Body of pancreas (tissue), 4 donors: ENCODE results near the gene RPN2. TPM values are rescaled to one million over a fixed set of nuclear protein-coding genes. Genes with fewer than 3 reads are reported as not detected.

ENCODE experiments used
- ATAC-seq: fragments of 150-250 bp; one replicate; pipeline ENCODE4 v1.9.1; 2016
- DNase-seq, 4 donors: peaks; one replicate each; pipeline ENCODE4 v3.0.0-alpha.2; 2019
- H3K27ac ChIP-seq, 4 donors: fragments of 200-600 bp; sonication (generic); 1 replicate in 3 of 4; 2 replicates in 1 of 4; pipeline versions ENCODE4 v1.5.1 to v1.6.1; 2016 to 2019; ENCODE audit warnings: mild to moderate bottlenecking in 1 of 4, mixed read lengths in 1 of 4, moderate library complexity in 1 of 4
- H3K27me3 ChIP-seq, 2 donors: fragments of 200-600 bp; sonication (generic); one replicate each; pipeline ENCODE4 v1.6.0; 2016; ENCODE audit warnings: mild to moderate bottlenecking in 1 of 2
- H3K36me3 ChIP-seq, 2 donors: fragments of 200-600 bp; sonication (generic); replicated peaks in 1 of 2; 2 replicates each; pipeline ENCODE4 v1.5.1; 2016; ENCODE audit warnings: low read depth in 2 of 2; ENCODE audit not compliant: insufficient read depth in 1 of 2
- H3K4me1 ChIP-seq: fragments of 200-600 bp; sonication (generic); one replicate; pipeline ENCODE4 v1.6.0; 2016
- H3K4me3 ChIP-seq, 2 donors: fragments of 200-600 bp; sonication (generic); 1 replicate in 1 of 2; 2 replicates in 1 of 2; pipeline ENCODE4 v1.5.1; 2016 to 2019
- H3K9me3 ChIP-seq, 3 donors: fragments of 200-600 bp; sonication (generic); 1 replicate in 2 of 3; 2 replicates in 1 of 3; pipeline ENCODE4 v1.5.1; 2016
- POLR2A ChIP-seq, 3 donors: fragments of 450-650 bp; IDR thresholded peaks; one replicate each; pipeline ENCODE4 v1.6.1; 2016; ENCODE audit warnings: antibody characterized with exemption in 3 of 3, mild to moderate bottlenecking in 2 of 3
- WGBS, 2 donors: methylation state at CpG; one replicate each; pipeline ENCODE4 v1.1.5; 2017; 5-methylcytosine and 5-hydroxymethylcytosine counted together
- intact Hi-C: fragments of 100-400 bp; cut with DNase I; formaldehyde crosslinking; loops from one replicate; pipeline ENCODE4 v1.15.1; 2023
- total RNA-seq, 2 donors: library from RNA; depleted of rRNA; stranded (reverse); fragments of >200 nt; gene quantifications; one replicate each; pipeline ENCODE4 v1.1.0, GENCODE V29; 2016
- TF ChIP-seq, protein P1 (sequence below), 7 experiments: fragments of 450-650 bp in 4 of 7; fragments of 200-600 bp in 3 of 7; sonication (generic) in 3 of 7; IDR thresholded peaks; one replicate each; pipeline ENCODE4 v1.5.1; 2016 to 2019; ENCODE audit warnings: antibody characterized with exemption in 7 of 7

RPN2 gene
- total RNA-seq, 2 donors from 2014 or later, result 70.0 to 111 TPM

GRCh38 chr20:37162646-37163045 lies 16.5 kb upstream of the RPN2 start:
- Histone ChIP-seq H3K9me3 (no peaks in the 10 kb centered on the region), H3K4me1 (no peaks in the 10 kb centered on the region), H3K4me3 (no peak overlapping the region), H3K27me3 (no peaks in the 10 kb centered on the region), H3K36me3 (no peaks in the 10 kb centered on the region), H3K27ac (no peak overlapping the region)
- no peak for DNase-seq
- no peak for ATAC-seq
- TF ChIP-seq, protein P1, sequence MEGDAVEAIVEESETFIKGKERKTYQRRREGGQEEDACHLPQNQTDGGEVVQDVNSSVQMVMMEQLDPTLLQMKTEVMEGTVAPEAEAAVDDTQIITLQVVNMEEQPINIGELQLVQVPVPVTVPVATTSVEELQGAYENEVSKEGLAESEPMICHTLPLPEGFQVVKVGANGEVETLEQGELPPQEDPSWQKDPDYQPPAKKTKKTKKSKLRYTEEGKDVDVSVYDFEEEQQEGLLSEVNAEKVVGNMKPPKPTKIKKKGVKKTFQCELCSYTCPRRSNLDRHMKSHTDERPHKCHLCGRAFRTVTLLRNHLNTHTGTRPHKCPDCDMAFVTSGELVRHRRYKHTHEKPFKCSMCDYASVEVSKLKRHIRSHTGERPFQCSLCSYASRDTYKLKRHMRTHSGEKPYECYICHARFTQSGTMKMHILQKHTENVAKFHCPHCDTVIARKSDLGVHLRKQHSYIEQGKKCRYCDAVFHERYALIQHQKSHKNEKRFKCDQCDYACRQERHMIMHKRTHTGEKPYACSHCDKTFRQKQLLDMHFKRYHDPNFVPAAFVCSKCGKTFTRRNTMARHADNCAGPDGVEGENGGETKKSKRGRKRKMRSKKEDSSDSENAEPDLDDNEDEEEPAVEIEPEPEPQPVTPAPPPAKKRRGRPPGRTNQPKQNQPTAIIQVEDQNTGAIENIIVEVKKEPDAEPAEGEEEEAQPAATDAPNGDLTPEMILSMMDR (IDR thresholded peaks at IDR 0.05), result no peak
- intact Hi-C loops, result no loop called here
- WGBS, 2 donors, result 82 to 88% methylated on average over 6 of the region's 6 CpGs

DNA sequence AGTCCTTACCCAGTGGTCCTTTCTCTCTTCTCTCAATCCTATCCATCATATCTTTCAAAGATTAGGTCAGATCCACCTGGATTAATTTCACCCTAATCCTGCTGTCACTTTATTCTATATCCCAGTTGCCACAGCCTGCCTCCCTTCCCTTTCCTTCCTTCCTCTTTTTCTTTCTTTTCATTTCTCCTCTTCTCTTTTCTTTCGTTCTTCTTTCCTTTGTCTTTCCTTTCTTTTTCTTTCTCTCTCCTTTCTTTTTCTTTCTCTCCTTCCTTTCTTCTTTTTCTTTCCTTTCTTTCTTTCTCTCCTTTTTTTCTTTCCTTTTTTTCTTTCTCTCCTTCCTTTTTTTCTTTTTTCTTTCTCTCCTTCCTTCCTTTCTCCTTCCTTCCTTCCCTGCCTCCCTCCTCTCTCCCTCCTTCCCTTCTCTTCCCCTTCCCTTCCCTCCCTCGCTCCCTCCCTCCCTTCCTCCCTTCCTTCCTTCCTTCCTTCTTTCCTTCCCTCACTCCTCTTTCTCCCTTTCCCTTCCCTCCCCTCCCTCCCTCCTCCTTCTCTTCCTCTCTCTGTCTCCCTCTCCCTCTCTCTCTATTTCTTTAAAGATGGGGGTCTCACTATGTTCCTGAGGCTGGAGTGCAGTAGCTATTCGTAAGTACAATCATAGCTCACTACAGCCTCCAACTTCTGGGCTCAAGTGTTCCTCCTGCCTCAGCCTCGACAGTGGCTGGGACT lies 15.1 kb upstream of the RPN2 start:
- Histone ChIP-seq H3K4me3 (no peak overlapping the region), H3K36me3 (no peaks in the 10 kb centered on the region), H3K27ac (no peak overlapping the region), H3K9me3 (no peaks in the 10 kb centered on the region), H3K27me3 (no peaks in the 10 kb centered on the region), H3K4me1 (no peaks in the 10 kb centered on the region)
- 91% methylated on average over 4 of the region's 4 CpGs for WGBS, 2 donors
- TF ChIP-seq POLR2A (IDR thresholded peaks at IDR 0.05), result no peak
- TF ChIP-seq, protein P1 (IDR thresholded peaks at IDR 0.05), result no peak
- intact Hi-C loops, result no loop called here
- no peak for DNase-seq
- ATAC-seq, result no peak

DNA sequence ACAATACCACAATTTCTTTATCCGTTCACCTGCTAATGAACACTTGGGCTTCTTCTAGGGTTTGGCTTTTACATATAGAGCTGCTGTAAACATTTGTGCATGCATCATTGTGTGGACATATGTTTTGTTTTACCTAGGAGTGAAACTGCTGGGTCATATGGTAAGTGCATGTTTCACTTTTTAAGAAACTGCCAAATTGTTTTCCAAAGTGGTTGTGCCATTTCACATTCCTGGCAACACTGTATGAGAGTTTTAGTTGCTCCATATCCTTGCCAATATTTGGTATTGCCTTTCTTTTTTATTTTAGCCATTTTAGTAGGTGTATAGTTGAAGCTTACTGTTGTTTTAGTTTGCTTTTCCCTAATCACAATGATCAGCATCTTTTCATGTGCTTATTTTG lies 14.1 kb upstream of the RPN2 start:
- 96 to 100% methylated on average over 1 of the region's 1 CpG for WGBS, 2 donors

DNA sequence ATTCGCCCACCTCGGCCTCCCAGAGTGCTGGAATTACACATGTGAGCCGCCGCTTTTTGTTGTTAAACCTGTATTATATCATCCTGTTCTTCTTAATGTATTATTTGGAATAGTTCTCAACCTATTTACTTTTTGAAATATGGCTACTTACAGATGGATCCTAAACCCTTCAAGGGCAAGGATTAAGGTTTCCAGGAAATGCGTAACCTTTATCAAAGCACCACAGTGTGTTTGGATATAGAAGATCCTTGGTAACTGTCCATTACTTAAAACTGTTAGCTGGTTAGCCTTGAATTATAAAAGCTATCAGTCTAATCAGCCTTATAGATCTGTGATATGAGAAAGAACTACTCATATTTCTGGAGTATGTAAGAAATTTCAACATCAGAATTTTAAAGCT lies 12.3 kb upstream of the RPN2 start:
- no peak overlapping the region for H3K4me3 ChIP-seq
- intact Hi-C loops, result no loop called here
- no peak overlapping the region for H3K27ac ChIP-seq
- 91 to 97% methylated on average over 5 of the region's 5 CpGs for WGBS, 2 donors
- H3K36me3 ChIP-seq, result no peaks in the 10 kb centered on the region
- no peaks in the 10 kb centered on the region for H3K27me3 ChIP-seq
- TF ChIP-seq POLR2A (IDR thresholded peaks at IDR 0.05), result no peak
- ATAC-seq (no peak), DNase-seq (no peak)
- no peaks in the 10 kb centered on the region for H3K4me1 ChIP-seq
- no peaks in the 10 kb centered on the region for H3K9me3 ChIP-seq

More for the DNA sequence above, 14.1 kb upstream of the RPN2 start:
- no peak overlapping the region for H3K4me3 ChIP-seq
- H3K36me3 ChIP-seq, result no peaks in the 10 kb centered on the region
- no peaks in the 10 kb centered on the region for H3K4me1 ChIP-seq
- TF ChIP-seq, protein P1 (IDR thresholded peaks at IDR 0.05), result no peak
- no peak for TF ChIP-seq POLR2A (IDR thresholded peaks at IDR 0.05)
- DNase-seq, result no peak
- ATAC-seq, result no peak
- no peaks in the 10 kb centered on the region for H3K9me3 ChIP-seq
- H3K27ac ChIP-seq, result no peak overlapping the region
- no peaks in the 10 kb centered on the region for H3K27me3 ChIP-seq
- intact Hi-C loops, result no loop called here

- Histone ChIP-seq H3K27ac (no peak overlapping the region), H3K27me3 (no peaks in the 10 kb centered on the region), H3K36me3 (no peaks in the 10 kb centered on the region), H3K9me3 (no peaks in the 10 kb centered on the region), H3K4me1 (peaks cover 4% of the 10 kb centered on the region), H3K4me3 (no peak overlapping the region)
- WGBS, 2 donors, result 91 to 92% methylated on average over 4 of the region's 4 CpGs
- no peak for DNase-seq
- ATAC-seq, result no peak
- intact Hi-C loops, result no loop called here
- TF ChIP-seq, protein P1 (IDR thresholded peaks at IDR 0.05), result no peak
- TF ChIP-seq POLR2A (IDR thresholded peaks at IDR 0.05), result no peak
Observed at GRCh38 chr20:37172836-37173235, 6.3 kb upstream of the RPN2 start.
